ENCODE data around the gene RIPK4. TPM values are rescaled to one million over a fixed set of nuclear protein-coding genes. Genes with fewer than 3 reads are reported as not detected.
A peak's percentile ranks its signal among the peaks of the same experiment; 100 is the strongest.

RIPK4 gene
- total RNA-seq, 1 experiment from 2014 or later = 20.1 TPM

- TF ChIP-seq FOXK1 (CRISPR knock-in tag; IDR thresholded peaks at IDR 0.05) (peak; percentile 75; the same call in 1 of the 2 replicates), FOXP4 (CRISPR knock-in tag; IDR thresholded peaks at IDR 0.05) (peak; percentile 57; the same call in 1 of the 2 replicates)
These were observed at the start of gene RIPK4 (continued) for GRCh38 chr21:41766883-41767605.

- no peak overlapping the region for H3K27ac Mint-ChIP-seq
- H3K9me3 Mint-ChIP-seq = no peaks in the 10 kb centered on the region
- no peak for DNase-seq (ENCODE audit: low spot score)
- no peaks in the 10 kb centered on the region for H3K27me3 Mint-ChIP-seq (ENCODE audit: low read depth)
- POLR2A ChIA-PET = interaction anchor here (0.7 kb wide), 1 partner anchor 88 kb away, joined by 5 read pairs; no protein-coding TSS in a partner anchor
- no peak for ATAC-seq
- peaks cover 12% of the 10 kb centered on the region for H3K36me3 Mint-ChIP-seq
- CTCF ChIA-PET = interaction anchor here (0.5 to 3.0 kb wide), 70 partner anchors 8 to 565 kb away, joined by 3 to 126 read pairs (median 4); partner anchors contain the start of gene TMPRSS2
- TF ChIP-seq IRF1 (CRISPR knock-in tag; IDR thresholded peaks at IDR 0.05) (no peak), USF1 (CRISPR knock-in tag; IDR thresholded peaks at IDR 0.05) (no peak), ATF3 (CRISPR knock-in tag; conservative IDR thresholded peaks at IDR 0.05) (no peak), SP1 (CRISPR knock-in tag; conservative IDR thresholded peaks at IDR 0.05) (no peak), JAZF1 (CRISPR knock-in tag; IDR thresholded peaks at IDR 0.05) (no peak), ELF4 (CRISPR knock-in tag; IDR thresholded peaks at IDR 0.05; ENCODE audit: low read depth) (no peak), MYBL2 (CRISPR knock-in tag; IDR thresholded peaks at IDR 0.05) (no peak), ETV6 (CRISPR knock-in tag; IDR thresholded peaks at IDR 0.05) (no peak), ZNF396 (CRISPR knock-in tag; IDR thresholded peaks at IDR 0.05; ENCODE audit: borderline replicate concordance) (no peak), AR (CRISPR knock-in tag; IDR thresholded peaks at IDR 0.05) (no peak), PRRX2 (CRISPR knock-in tag; IDR thresholded peaks at IDR 0.05) (no peak), ZMAT4 (CRISPR knock-in tag; IDR thresholded peaks at IDR 0.05) (no peak), KAT7 (CRISPR knock-in tag; IDR thresholded peaks at IDR 0.05; ENCODE audit: borderline replicate concordance) (no peak), NR1H2 (CRISPR knock-in tag; IDR thresholded peaks at IDR 0.05) (no peak), TP53 (CRISPR knock-in tag; IDR thresholded peaks at IDR 0.05) (no peak), CTCF (IDR thresholded peaks at IDR 0.05) (no peak), ZNF425 (CRISPR knock-in tag; conservative IDR thresholded peaks at IDR 0.05) (no peak)
- no peaks in the 10 kb centered on the region for H3K4me1 Mint-ChIP-seq
- no peak overlapping the region for H3K4me3 Mint-ChIP-seq
These were observed 49.1 kb upstream of the RIPK4 start for GRCh38 chr21:41815652-41816582.
